Fibroblast of lung (primary cell): ENCODE data around the gene CXCR2. TPM values are rescaled to one million over a fixed set of nuclear protein-coding genes. Genes with fewer than 3 reads are reported as not detected.

Experiments used
- DNase-seq, 2 donors: peaks; one replicate each; pipeline versions ENCODE4 v3.0.0 to v3.0.0-alpha.2; 2010; ENCODE audit warnings: low read depth in 2 of 2
- H2AFZ ChIP-seq: 2 replicates; pipeline ENCODE4 v1.5.1; 2012; ENCODE audit warnings: low read length, control low read depth, inconsistent platforms
- H3K27ac ChIP-seq: 2 replicates; pipeline ENCODE4 v1.5.1; 2011; ENCODE audit warnings: low read length, control low read depth; ENCODE audit not compliant: insufficient read depth
- H3K27me3 ChIP-seq: 2 replicates; pipeline ENCODE4 v1.5.1; 2011; ENCODE audit warnings: mild to moderate bottlenecking, low read length; ENCODE audit not compliant: control insufficient read depth, insufficient read depth
- H3K36me3 ChIP-seq: 2 replicates; pipeline ENCODE4 v1.5.1; 2011; ENCODE audit warnings: low read length; ENCODE audit not compliant: control insufficient read depth, insufficient read depth
- H3K4me1 ChIP-seq: 2 replicates; pipeline ENCODE4 v1.5.1; 2011; ENCODE audit warnings: low read length; ENCODE audit not compliant: control insufficient read depth, insufficient read depth; ENCODE audit errors: extremely low read depth
- H3K4me2 ChIP-seq: 2 replicates; pipeline ENCODE4 v1.5.1; 2011; ENCODE audit warnings: low read length, control low read depth; ENCODE audit not compliant: insufficient read depth; ENCODE audit errors: extremely low read depth
- H3K4me3 ChIP-seq, 4 experiments: fragments of 200-600 bp in 1 of 4; sonication (generic) in 1 of 4; replicated peaks in 1 of 4; 2 replicates each; pipeline ENCODE4 v1.5.1; 2011 to 2016; ENCODE audit warnings: low read length in 4 of 4, low read depth in 3 of 4, mild to moderate bottlenecking in 3 of 4, control low read depth in 2 of 4, inconsistent platforms in 1 of 4, mixed read lengths in 1 of 4; ENCODE audit not compliant: insufficient read depth in 1 of 4; ENCODE audit errors: control extremely low read depth in 1 of 4
- H3K79me2 ChIP-seq: 2 replicates; pipeline ENCODE4 v1.5.1; 2012; ENCODE audit warnings: mild to moderate bottlenecking, low read length, inconsistent platforms; ENCODE audit not compliant: control insufficient read depth, insufficient read depth
- H3K9ac ChIP-seq: 2 replicates; pipeline ENCODE4 v1.5.1; 2011; ENCODE audit warnings: mild to moderate bottlenecking, low read length, control low read depth; ENCODE audit not compliant: insufficient read depth
- H3K9me3 ChIP-seq: 2 replicates; pipeline ENCODE4 v1.5.1; 2012; ENCODE audit warnings: low read depth, low read length; ENCODE audit not compliant: control insufficient read depth, insufficient read depth
- H4K20me1 ChIP-seq: 2 replicates; pipeline ENCODE4 v1.5.1; 2011; ENCODE audit warnings: low read length; ENCODE audit not compliant: control insufficient read depth, insufficient read depth; ENCODE audit errors: extremely low read depth
- EZH2 ChIP-seq: IDR thresholded peaks from 2 replicates; pipeline ENCODE4 v1.5.1; 2012; ENCODE audit warnings: low read length, control low read depth, mild to moderate bottlenecking; ENCODE audit errors: missing control alignments
- polyA plus RNA-seq, 2 donors: library from polyadenylated mRNA; depleted of rRNA in 1 of 2; stranded (reverse) in 1 of 2; unstranded in 1 of 2; fragments of >200 nt; gene quantifications; 2 replicates each; pipeline ENCODE4 v1.2.1, GENCODE V29; 2011 to 2012; ENCODE audit warnings: missing spikeins in 1 of 2
- total RNA-seq: library from RNA; depleted of rRNA; stranded (reverse); fragments of >200 nt; gene quantifications from 2 replicates; pipeline ENCODE4 v1.2.1, GENCODE V29; 2014
- TF ChIP-seq, protein P1 (sequence below), 2 donors: IDR thresholded peaks in 1 of 2; conservative IDR thresholded peaks in 1 of 2; 1 replicate in 1 of 2; 2 replicates in 1 of 2; pipeline ENCODE4 v1.5.1; 2011 to 2012; ENCODE audit warnings: low read length in 2 of 2, control low read depth in 1 of 2, inconsistent platforms in 1 of 2, low read depth in 1 of 2, mild to moderate bottlenecking in 1 of 2

Gene CXCR2
- total and polyA plus RNA-seq, 2 donors (not counting 1 experiment from before 2014, with no cell fraction given): not detected

DNA sequence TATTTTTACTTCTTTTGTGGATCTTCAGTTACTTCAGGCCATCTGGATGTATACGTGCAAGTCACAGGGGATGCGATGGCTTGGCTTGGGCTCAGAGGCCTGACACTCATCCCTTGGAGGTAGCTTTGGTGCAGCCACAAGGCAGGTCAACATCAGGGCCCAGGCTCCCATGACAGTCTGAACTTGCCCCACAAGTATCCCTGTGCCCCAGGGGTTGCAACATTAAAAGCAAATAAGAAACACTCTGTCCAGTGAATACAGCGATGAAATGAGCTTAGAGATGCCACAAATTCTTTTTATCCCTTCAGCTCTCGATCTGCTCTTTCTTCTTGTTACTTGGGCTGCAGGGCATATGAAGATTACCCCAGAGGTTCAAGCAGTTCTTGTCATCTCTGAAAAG is 54.0 kb downstream of the CXCR2 start:
- DNase-seq: no peak
- H3K9me3 ChIP-seq: no peaks in the 10 kb centered on the region

DNA sequence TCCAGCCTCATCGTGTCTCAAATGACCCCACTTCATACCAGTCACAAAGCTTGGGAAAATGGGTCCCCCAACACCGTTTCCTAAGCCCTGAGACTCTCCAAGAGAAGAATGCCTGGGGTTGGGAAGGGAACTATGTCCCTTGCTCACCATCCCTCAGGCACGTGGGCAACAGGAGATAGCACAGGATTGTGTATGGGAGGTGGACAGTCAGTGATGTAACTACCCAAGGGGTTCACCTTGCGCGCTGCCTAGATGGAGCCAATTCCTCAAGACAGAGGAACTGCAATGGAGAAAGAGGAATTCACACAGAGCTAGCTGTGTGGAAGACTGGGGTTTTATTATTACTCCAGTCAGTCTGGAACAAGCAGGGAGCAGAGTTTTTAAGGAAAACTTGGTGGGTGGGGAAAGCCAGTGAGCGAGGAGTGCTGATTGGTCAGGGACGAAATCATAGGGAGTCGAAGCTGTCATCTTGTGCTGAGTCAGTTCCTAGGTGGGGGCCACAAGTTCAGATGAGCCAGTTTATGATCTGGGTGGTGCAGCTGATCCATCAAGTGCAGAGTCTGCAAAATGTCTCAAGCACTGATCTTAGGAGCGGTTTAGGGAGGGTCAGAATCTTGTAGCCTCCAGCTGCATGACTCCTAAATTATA is 54.8 kb downstream of the CXCR2 start:
- Histone ChIP-seq H3K36me3 (no peaks in the 10 kb centered on the region), H2AFZ (no peak overlapping the region), H3K27ac (no peak overlapping the region), H3K4me3 (no peak overlapping the region), H3K4me1 (no peaks in the 10 kb centered on the region), H3K4me2 (no peak overlapping the region), H3K9ac (no peak overlapping the region), H3K9me3 (no peaks in the 10 kb centered on the region), H4K20me1 (no peaks in the 10 kb centered on the region), H3K27me3 (peaks cover 14% of the 10 kb centered on the region), H3K79me2 (no peaks in the 10 kb centered on the region)
- no peak for DNase-seq
- no peak for TF ChIP-seq EZH2
- TF ChIP-seq, protein P1, sequence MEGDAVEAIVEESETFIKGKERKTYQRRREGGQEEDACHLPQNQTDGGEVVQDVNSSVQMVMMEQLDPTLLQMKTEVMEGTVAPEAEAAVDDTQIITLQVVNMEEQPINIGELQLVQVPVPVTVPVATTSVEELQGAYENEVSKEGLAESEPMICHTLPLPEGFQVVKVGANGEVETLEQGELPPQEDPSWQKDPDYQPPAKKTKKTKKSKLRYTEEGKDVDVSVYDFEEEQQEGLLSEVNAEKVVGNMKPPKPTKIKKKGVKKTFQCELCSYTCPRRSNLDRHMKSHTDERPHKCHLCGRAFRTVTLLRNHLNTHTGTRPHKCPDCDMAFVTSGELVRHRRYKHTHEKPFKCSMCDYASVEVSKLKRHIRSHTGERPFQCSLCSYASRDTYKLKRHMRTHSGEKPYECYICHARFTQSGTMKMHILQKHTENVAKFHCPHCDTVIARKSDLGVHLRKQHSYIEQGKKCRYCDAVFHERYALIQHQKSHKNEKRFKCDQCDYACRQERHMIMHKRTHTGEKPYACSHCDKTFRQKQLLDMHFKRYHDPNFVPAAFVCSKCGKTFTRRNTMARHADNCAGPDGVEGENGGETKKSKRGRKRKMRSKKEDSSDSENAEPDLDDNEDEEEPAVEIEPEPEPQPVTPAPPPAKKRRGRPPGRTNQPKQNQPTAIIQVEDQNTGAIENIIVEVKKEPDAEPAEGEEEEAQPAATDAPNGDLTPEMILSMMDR (conservative IDR thresholded peaks at IDR 0.05 in 1 of 2, IDR thresholded peaks at IDR 0.05 in 1 of 2; ENCODE audit: low read depth in 1 of 2, low read length in 2 of 2): no peak

More for the DNA sequence above, 54.0 kb downstream of the CXCR2 start:
- TF ChIP-seq, protein P1 (conservative IDR thresholded peaks at IDR 0.05 in 1 of 2, IDR thresholded peaks at IDR 0.05 in 1 of 2; ENCODE audit: low read depth in 1 of 2, low read length in 2 of 2): no peak
- TF ChIP-seq EZH2: no peak
- H3K4me2 ChIP-seq: no peak overlapping the region
- no peaks in the 10 kb centered on the region for H4K20me1 ChIP-seq
- H3K27me3 ChIP-seq: peaks cover 14% of the 10 kb centered on the region
- no peaks in the 10 kb centered on the region for H3K4me1 ChIP-seq
- H2AFZ ChIP-seq: no peak overlapping the region
- H3K9ac ChIP-seq: no peak overlapping the region
- no peaks in the 10 kb centered on the region for H3K36me3 ChIP-seq
- no peaks in the 10 kb centered on the region for H3K79me2 ChIP-seq
- H3K27ac ChIP-seq: no peak overlapping the region
- no peak overlapping the region for H3K4me3 ChIP-seq

- Histone ChIP-seq H3K79me2 (no peaks in the 10 kb centered on the region), H3K27me3 (peaks cover 14% of the 10 kb centered on the region), H3K4me2 (no peak overlapping the region), H3K4me3 (no peak overlapping the region), H3K4me1 (no peaks in the 10 kb centered on the region), H4K20me1 (no peaks in the 10 kb centered on the region), H3K9me3 (no peaks in the 10 kb centered on the region), H2AFZ (no peak overlapping the region), H3K9ac (no peak overlapping the region), H3K36me3 (no peaks in the 10 kb centered on the region), H3K27ac (no peak overlapping the region)
- TF ChIP-seq, protein P1 (conservative IDR thresholded peaks at IDR 0.05 in 1 of 2, IDR thresholded peaks at IDR 0.05 in 1 of 2; ENCODE audit: low read depth in 1 of 2, low read length in 2 of 2): no peak
- no peak for TF ChIP-seq EZH2
- no peak for DNase-seq
These were observed 58.5 kb downstream of the CXCR2 start for GRCh38 chr2:218184331-218184730.
